ENCODE results near the gene ARMC9. TPM values are rescaled to one million over a fixed set of nuclear protein-coding genes. Genes with fewer than 3 reads are reported as not detected.
A peak's percentile ranks its signal among the peaks of the same experiment; 100 is the strongest.

Gene ARMC9
- total and polyA plus RNA-seq, 9 donors, result 16.7 to 33.5 (median 29.3) TPM

- WGBS, 3 donors, result 85 to 89% (median 88%) methylated on average over 5 of the region's 5 CpGs
- Histone ChIP-seq H3K27me3 (no peaks in the 10 kb centered on the region), H3K4me3 (no peak overlapping the region), H3K36me3 (no peaks in the 10 kb centered on the region), H3K27ac (no peak overlapping the region), H3K4me1 (ENCODE audit: insufficient read depth) (no peaks in the 10 kb centered on the region), H3K9me3 (peaks cover 0 to under 1% of the 10 kb centered on the region in 2 donors)
- TF ChIP-seq POLR2A (IDR thresholded peaks at IDR 0.05), result no peak
- TF ChIP-seq CTCF (IDR thresholded peaks at IDR 0.05), result no peak
- no peak for TF ChIP-seq EP300 (IDR thresholded peaks at IDR 0.05)
- peak in 1 of 5 donors; percentile 17 for DNase-seq
- intact Hi-C loops (cut with DNase I), result no loop called here
Measured at GRCh38 chr2:231312066-231312465, 113.6 kb downstream of the ARMC9 start.

GRCh38 chr2:231315896-231316295 is 117.5 kb downstream of the ARMC9 start:
- no peak for DNase-seq
- intact Hi-C loops (cut with DNase I), result no loop called here
- H3K27ac ChIP-seq, result no peak overlapping the region
- H3K36me3 ChIP-seq, result no peaks in the 10 kb centered on the region
- WGBS, 3 donors, result 92 to 96% (median 94%) methylated on average over 3 of the region's 3 CpGs
- TF ChIP-seq EP300 (IDR thresholded peaks at IDR 0.05) (no peak), POLR2A (IDR thresholded peaks at IDR 0.05) (no peak), CTCF (IDR thresholded peaks at IDR 0.05) (no peak)
- no peaks in the 10 kb centered on the region for H3K27me3 ChIP-seq
- no peak overlapping the region for H3K4me3 ChIP-seq
- peaks cover 0 to 4% of the 10 kb centered on the region in 2 donors for H3K9me3 ChIP-seq
- H3K4me1 ChIP-seq (ENCODE audit: insufficient read depth), result peaks cover 3% of the 10 kb centered on the region

- Histone ChIP-seq H3K27me3 (no peaks in the 10 kb centered on the region), H3K4me1 (ENCODE audit: insufficient read depth) (peaks cover 5% of the 10 kb centered on the region), H3K36me3 (no peaks in the 10 kb centered on the region), H3K4me3 (no peak overlapping the region), H3K9me3 (peaks cover 0 to 4% of the 10 kb centered on the region in 2 donors), H3K27ac (no peak overlapping the region)
- DNase-seq, result no peak
- no peak for TF ChIP-seq CTCF (IDR thresholded peaks at IDR 0.05)
- no peak for TF ChIP-seq EP300 (IDR thresholded peaks at IDR 0.05)
- no peak for TF ChIP-seq POLR2A (IDR thresholded peaks at IDR 0.05)
- intact Hi-C loops (cut with DNase I), result no loop called here
- 62 to 68% (median 67%) methylated on average over 2 of the region's 2 CpGs for WGBS, 3 donors
Measured at GRCh38 chr2:231317579-231317978, 119.1 kb downstream of the ARMC9 start.

- Histone ChIP-seq H3K4me3 (no peak overlapping the region), H3K27ac (no peak overlapping the region), H3K36me3 (no peaks in the 10 kb centered on the region), H3K27me3 (no peaks in the 10 kb centered on the region), H3K9me3 (peaks cover 0 to 4% of the 10 kb centered on the region in 2 donors), H3K4me1 (ENCODE audit: insufficient read depth) (peaks cover 5% of the 10 kb centered on the region)
- peak in 1 of 5 donors; percentile 12 for DNase-seq
- WGBS, 3 donors, result 69 to 75% (median 74%) methylated on average over 4 of the region's 4 CpGs
- intact Hi-C loops (cut with DNase I), result no loop called here
- TF ChIP-seq CTCF (IDR thresholded peaks at IDR 0.05), result no peak
- TF ChIP-seq POLR2A (IDR thresholded peaks at IDR 0.05), result no peak
- no peak for TF ChIP-seq EP300 (IDR thresholded peaks at IDR 0.05)
Measured at GRCh38 chr2:231318436-231318835, 120.0 kb downstream of the ARMC9 start.

Data from ovary (tissue), 9 donors.